Suprapubic skin (tissue), 4 donors: ENCODE measurements around the gene GATAD2A.

Experiments
- CTCF ChIP-seq, 2 donors: fragments of 200-600 bp in 1 of 2; fragments of 450-650 bp in 1 of 2; sonication (generic) in 1 of 2; IDR thresholded peaks; one replicate each; pipeline ENCODE4 v1.5.1; 2016 to 2019; ENCODE audit warnings: antibody characterized with exemption in 2 of 2, mild to moderate bottlenecking in 1 of 2, moderate library complexity in 1 of 2
- EP300 ChIP-seq: sonication (generic); formaldehyde crosslinking; IDR thresholded peaks from one replicate; pipeline ENCODE4 v1.6.1; 2017; ENCODE audit warnings: antibody characterized with exemption
- POLR2A ChIP-seq, 2 donors: fragments of 450-650 bp; IDR thresholded peaks; one replicate each; pipeline ENCODE4 v1.6.1; 2017; ENCODE audit warnings: antibody characterized with exemption in 2 of 2, mild to moderate bottlenecking in 2 of 2, moderate library complexity in 2 of 2
- POLR2AphosphoS5 ChIP-seq, 3 donors: sonication (generic); formaldehyde crosslinking; IDR thresholded peaks; one replicate each; pipeline ENCODE4 v1.6.1; 2017; ENCODE audit warnings: antibody characterized with exemption in 3 of 3

DNA sequence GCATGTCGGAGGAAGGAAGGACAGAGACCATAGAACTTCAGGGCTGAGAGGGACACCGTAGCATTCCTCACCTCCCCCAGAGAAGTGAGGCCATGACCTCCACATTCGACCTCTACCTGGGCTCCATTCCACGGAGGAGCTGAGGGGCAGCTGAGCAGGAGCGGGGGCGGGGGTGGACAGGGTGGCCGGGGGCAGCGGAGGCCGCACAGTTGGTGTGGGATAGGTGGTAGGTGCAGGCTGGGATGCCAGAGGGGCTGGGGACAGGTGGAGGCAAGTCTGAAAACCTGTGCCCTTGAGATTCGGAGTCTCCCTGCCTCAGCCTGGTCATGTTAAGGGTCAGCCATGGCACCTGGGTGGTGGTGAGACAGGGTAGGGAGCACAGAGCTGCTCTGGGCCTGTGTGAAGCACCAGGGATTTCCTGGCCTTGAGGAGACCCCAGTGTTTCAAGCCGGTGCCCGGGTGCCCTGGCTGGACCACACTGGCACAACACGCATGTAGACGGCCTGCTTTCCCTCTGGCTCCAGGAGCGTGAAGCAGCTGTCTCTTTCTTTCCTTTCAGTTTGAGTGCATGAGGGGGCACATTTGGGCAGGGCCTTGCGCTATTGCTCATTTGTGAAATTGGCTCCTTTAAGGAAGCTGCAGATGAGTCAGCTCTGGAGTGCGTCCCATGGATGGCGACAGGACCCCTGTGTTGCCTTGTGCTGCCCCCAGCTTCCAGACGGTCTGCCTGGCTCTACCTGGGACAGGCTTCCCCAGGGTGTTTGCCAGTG is 58.1 kb downstream of the GATAD2A start:
- no peak for TF ChIP-seq CTCF (IDR thresholded peaks at IDR 0.05)
- no peak for TF ChIP-seq EP300
- TF ChIP-seq POLR2A (IDR thresholded peaks at IDR 0.05) = no peak
- TF ChIP-seq POLR2AphosphoS5 (IDR thresholded peaks at IDR 0.05) = no peak
